Endothelial cell of umbilical vein (primary cell): ENCODE measurements around the gene TCHP. TPM values are rescaled to one million over a fixed set of nuclear protein-coding genes. Genes with fewer than 3 reads are reported as not detected.
A peak's percentile ranks its signal among the peaks of the same experiment; 100 is the strongest.
"Not testable (repeated sequence)": the region's sequence is repeated elsewhere in the genome, so short reads cannot be mapped to it uniquely, and the experiment has no call there.

ENCODE experiments used
- Bru-seq: library from RNA; stranded (reverse); fragments of 400-500 nt; gene quantifications from one replicate; lab custom pipeline; 2021; lab: Mats Ljungman, UMichigan
- BruChase-seq, 2 experiments: library from RNA; stranded (reverse); fragments of 400-500 nt; gene quantifications; one replicate each; lab custom pipeline; 2021; lab: Mats Ljungman, UMichigan
- BruUV-seq: library from RNA; stranded (reverse); fragments of 400-500 nt; replicated peaks from 2 replicates; lab custom pipeline; 2021; lab: Mats Ljungman, UMichigan
- CTCF ChIA-PET: fragments of 300-600, 350-600 bp; sonication (Branson Sonifier 250); formaldehyde crosslinking; loops from one replicate; lab custom pipeline; 2021; ENCODE audit warnings: antibody characterized with exemption, inconsistent platforms; lab: Charles Lee
- POLR2A ChIA-PET: fragments of 300-600, 350-600 bp; sonication (Branson Sonifier 250); formaldehyde crosslinking; loops from one replicate; lab custom pipeline; 2021; ENCODE audit warnings: antibody characterized with exemption, inconsistent platforms; lab: Charles Lee
- DNase-seq: peaks from one replicate; pipeline ENCODE4 v3.0.0-alpha.2; 2011; ENCODE audit warnings: low read depth, low spot score
- FAIRE-seq: peaks from 2 replicates; lab custom pipeline; 2011; peaks lifted over from hg19 to GRCh38; lab: Jason Lieb, UNC
- H2AFZ ChIP-seq: 2 replicates; pipeline ENCODE4 v1.6.0; 2012; ENCODE audit warnings: low read depth, low read length, control low read depth, inconsistent platforms
- H3K27ac ChIP-seq: 2 replicates; pipeline ENCODE4 v1.5.1; 2011; ENCODE audit warnings: low read depth, mild to moderate bottlenecking, control low read depth, low read length, moderate library complexity; ENCODE audit not compliant: insufficient read depth
- H3K27me3 ChIP-seq, 2 experiments: 2 replicates each; pipeline versions ENCODE4 v1.6.0 to v1.6.1; 2011; ENCODE audit warnings: low read length in 2 of 2, mixed read lengths in 1 of 2; ENCODE audit not compliant: control insufficient read depth in 2 of 2, insufficient read depth in 2 of 2
- H3K36me3 ChIP-seq, 2 experiments: 2 replicates in 1 of 2; 3 replicates in 1 of 2; pipeline ENCODE4 v1.5.1; 2011; ENCODE audit warnings: low read length in 2 of 2, mild to moderate bottlenecking in 1 of 2, moderate library complexity in 1 of 2; ENCODE audit not compliant: control insufficient read depth in 2 of 2, insufficient read depth in 2 of 2; ENCODE audit errors: extremely low read depth in 1 of 2
- H3K4me1 ChIP-seq: 3 replicates; pipeline ENCODE4 v1.5.1; 2011; ENCODE audit warnings: mild to moderate bottlenecking, low read length; ENCODE audit not compliant: control insufficient read depth, insufficient read depth; ENCODE audit errors: extremely low read depth
- H3K4me2 ChIP-seq: 2 replicates; pipeline ENCODE4 v1.6.1; 2011; ENCODE audit warnings: low read length, control low read depth, mixed read lengths; ENCODE audit not compliant: insufficient read depth
- H3K4me3 ChIP-seq, 3 experiments: fragments of 200-600 bp in 1 of 3; sonication (generic), shearing (Covaris generic) in 1 of 3; replicated peaks in 1 of 3; 2 replicates each; pipeline ENCODE4 v1.5.1; 2011 to 2016; ENCODE audit warnings: control low read depth in 3 of 3, low read length in 3 of 3, mild to moderate bottlenecking in 2 of 3, inconsistent platforms in 1 of 3, low read depth in 1 of 3, moderate library complexity in 1 of 3; ENCODE audit not compliant: insufficient read depth in 1 of 3
- H3K79me2 ChIP-seq: 2 replicates; pipeline ENCODE4 v1.6.0; 2012; ENCODE audit warnings: low read length, inconsistent platforms; ENCODE audit not compliant: control insufficient read depth, insufficient read depth
- H3K9ac ChIP-seq: replicated peaks from 2 replicates; pipeline ENCODE3; 2011; ENCODE audit warnings: low read length, control low read depth; ENCODE audit not compliant: insufficient read depth; ENCODE audit errors: extremely low read depth
- H3K9me1 ChIP-seq: replicated peaks from 3 replicates; pipeline ENCODE4 v1.6.0; 2011; ENCODE audit warnings: mild to moderate bottlenecking, low read length; ENCODE audit not compliant: control insufficient read depth, insufficient read depth; ENCODE audit errors: extremely low read depth
- H3K9me3 ChIP-seq: replicated peaks from 2 replicates; pipeline ENCODE4 v1.5.1; 2012; ENCODE audit warnings: low read length, inconsistent platforms; ENCODE audit not compliant: control insufficient read depth, insufficient read depth
- H4K20me1 ChIP-seq: replicated peaks from 2 replicates; pipeline ENCODE3; 2011; ENCODE audit warnings: mild to moderate bottlenecking, low read length; ENCODE audit not compliant: control insufficient read depth, insufficient read depth; ENCODE audit errors: extremely low read depth
- CTCF ChIP-seq, 2 donors: IDR thresholded peaks; 1 replicate in 1 of 2; 2 replicates in 1 of 2; pipeline ENCODE4 v1.5.1; 2011; ENCODE audit warnings: low read length in 2 of 2, mild to moderate bottlenecking in 2 of 2, moderate library complexity in 2 of 2, control low read depth in 1 of 2, inconsistent platforms in 1 of 2, low read depth in 1 of 2; ENCODE audit not compliant: insufficient read depth in 1 of 2; ENCODE audit errors: extremely low read depth in 1 of 2
- EZH2 ChIP-seq: IDR thresholded peaks from 2 replicates; pipeline ENCODE4 v1.6.1; 2012; ENCODE audit warnings: borderline replicate concordance, low read depth, mild to moderate bottlenecking, moderate library complexity, low read length, inconsistent platforms; ENCODE audit not compliant: severe bottlenecking
- GATA2 ChIP-seq: IDR thresholded peaks from 2 replicates; pipeline ENCODE4 v1.7.0; 2011; ENCODE audit warnings: low read depth, mild to moderate bottlenecking, moderate library complexity, mixed read lengths, low read length; ENCODE audit not compliant: insufficient read length, insufficient read depth
- MYC ChIP-seq: IDR thresholded peaks from one replicate; pipeline ENCODE4 v1.6.1; 2011; ENCODE audit warnings: mild to moderate bottlenecking, low read depth, low read length
- POLR2A ChIP-seq: IDR thresholded peaks from 2 replicates; pipeline ENCODE4 v1.6.1; 2012; ENCODE audit warnings: low read depth, mild to moderate bottlenecking, control low read depth, low read length
- POLR2AphosphoS5 ChIP-seq: IDR thresholded peaks from 2 replicates; pipeline ENCODE4 v1.6.1; 2012; ENCODE audit warnings: low read depth, mild to moderate bottlenecking, control low read depth, low read length, moderate library complexity; ENCODE audit not compliant: insufficient read depth
- dilution Hi-C: fragments of 300-500 bp; cut with MboI; formaldehyde crosslinking; loops from one replicate; pipeline ENCODE4 v1.15.0; 2019; ENCODE audit warnings: low sequenced_read_pairs; ENCODE audit not compliant: extremely low pct_ligation_motif_present
- intact Hi-C: fragments of 100-400 bp; cut with micrococcal nuclease; formaldehyde crosslinking; loops from one replicate; pipeline ENCODE4 v1.10.0; 2022
- long read RNA-seq: library from polyadenylated mRNA; stranded (forward); transcript quantifications from one replicate; pipeline ENCODE4 v2.0.0, GENCODE V29; 2021
- polyA minus RNA-seq, 3 experiments: library from RNA; depleted of rRNA, polyadenylated mRNA; stranded (reverse); fragments of >200 nt; gene quantifications; 1 replicate in 1 of 3; 2 replicates in 2 of 3; pipeline ENCODE4 v1.2.3, GENCODE V29; 2011
- polyA plus RNA-seq, 4 experiments: library from polyadenylated mRNA; depleted of rRNA in 3 of 4; stranded (reverse) in 3 of 4; unstranded in 1 of 4; fragments of >200 nt; gene quantifications; 2 replicates each; pipeline versions ENCODE4 v1.2.1 to v1.2.3, GENCODE V29; 2011 to 2012; ENCODE audit warnings: missing spikeins in 1 of 4
- total RNA-seq: library from RNA; stranded (reverse); gene quantifications from 2 replicates; pipeline ENCODE4 v1.2.3, GENCODE V29; 2021

TCHP gene, protein sequence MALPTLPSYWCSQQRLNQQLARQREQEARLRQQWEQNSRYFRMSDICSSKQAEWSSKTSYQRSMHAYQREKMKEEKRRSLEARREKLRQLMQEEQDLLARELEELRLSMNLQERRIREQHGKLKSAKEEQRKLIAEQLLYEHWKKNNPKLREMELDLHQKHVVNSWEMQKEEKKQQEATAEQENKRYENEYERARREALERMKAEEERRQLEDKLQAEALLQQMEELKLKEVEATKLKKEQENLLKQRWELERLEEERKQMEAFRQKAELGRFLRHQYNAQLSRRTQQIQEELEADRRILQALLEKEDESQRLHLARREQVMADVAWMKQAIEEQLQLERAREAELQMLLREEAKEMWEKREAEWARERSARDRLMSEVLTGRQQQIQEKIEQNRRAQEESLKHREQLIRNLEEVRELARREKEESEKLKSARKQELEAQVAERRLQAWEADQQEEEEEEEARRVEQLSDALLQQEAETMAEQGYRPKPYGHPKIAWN
- 24.3 and 26.0 TPM in 2 replicates for total RNA-seq
- 9.4 and 12.9 TPM in 2 replicates for polyA plus RNA-seq
- 12.1 and 12.5 TPM in 2 replicates for polyA plus RNA-seq (2011; cell fraction: cytosol; rRNA removed)
- polyA plus RNA-seq (2011; cell fraction: nucleus; rRNA removed), result 42.3 and 50.3 TPM in 2 replicates
- polyA plus RNA-seq (2012), result 18.5 and 20.5 TPM in 2 replicates
- polyA minus RNA-seq, result 8.3 and 13.2 TPM in 2 replicates
- 9.9 TPM for polyA minus RNA-seq (2011; cell fraction: cytosol; rRNA and poly(A)+ RNA removed)
- polyA minus RNA-seq (2011; cell fraction: nucleus; rRNA and poly(A)+ RNA removed), result 11.3 and 18.9 TPM in 2 replicates
- percentile 71 among the genes with signal in this experiment for Bru-seq, nascent RNA
- percentile 77 among the genes with signal in this experiment for BruChase-seq, experiment 1, labeled RNA remaining after a 6-hour chase
- BruChase-seq, experiment 2, labeled RNA remaining after a 2-hour chase, result percentile 81 among the genes with signal in this experiment
- long read RNA-seq, transcript TCHP-202 (13 exons, 3,090 nt), result major isoform, 43 of 64 reads
- long read RNA-seq, partial matches to known transcripts, result 3 of 64 reads
- long read RNA-seq, other reads (novel, unspliced or antisense), result 17 of 64 reads

GRCh38 chr12:109899783-109900751, at the start of gene TCHP:
Gene TCHP (plus strand): TSS chr12:109900274. CDS start chr12:109903027, 2,753 bp downstream.
- no peaks in the 10 kb centered on the region for H3K27me3 ChIP-seq
- peak; percentile 93 for DNase-seq
- H3K27ac ChIP-seq, result peak within 1 kb of the TSS; percentile 22
- H3K4me3 ChIP-seq, result peak within 1 kb of the TSS; percentile 24 to 86 (median 72)
- TSS peak; percentile 40 for BruUV-seq
- H3K79me2 ChIP-seq, result peaks cover 19% of the 10 kb centered on the region
- CTCF ChIA-PET, result interaction anchor here (0.9 to 3.7 kb wide), 9 partner anchors 10 to 64 kb away, joined by 3 to 20 read pairs (median 5); no protein-coding TSS in a partner anchor
- H2AFZ ChIP-seq, result peak within 1 kb of the TSS; percentile 69
- no peaks in the 10 kb centered on the region for H3K9me3 ChIP-seq
- intact Hi-C loops (loop anchor here (1.0 to 2.0 kb wide), 4 partner anchors 12 to 47 kb away; partner anchors contain the start of gene GLTP), dilution Hi-C loops (no loop called here)
- no peaks in the 10 kb centered on the region for H3K9me1 ChIP-seq
- H3K36me3 ChIP-seq, result peaks cover 12 to 13% of the 10 kb centered on the region in 2 experiments
- H3K4me2 ChIP-seq, result peak within 1 kb of the TSS; percentile 88
- POLR2A ChIA-PET, result interaction anchor here (0.6 to 1.2 kb wide), 2 partner anchors 11 to 156 kb away, joined by 3 read pairs; no protein-coding TSS in a partner anchor
- no peaks in the 10 kb centered on the region for H4K20me1 ChIP-seq
- peaks cover 8% of the 10 kb centered on the region for H3K4me1 ChIP-seq
- peak; percentile 98 for FAIRE-seq
- no peak for TF ChIP-seq EZH2
- TF ChIP-seq POLR2AphosphoS5, result peak; percentile 80
- peak; percentile 57 for TF ChIP-seq MYC
- TF ChIP-seq GATA2, result no peak
- peak; percentile 27 to 45 for TF ChIP-seq CTCF (IDR thresholded peaks at IDR 0.05; ENCODE audit: extremely low read depth in 1 of 2, insufficient read depth in 1 of 2, low read depth in 1 of 2, low read length in 2 of 2)
- TF ChIP-seq POLR2A, result peak; percentile 50
- peak within 1 kb of the TSS; percentile 76 for H3K9ac ChIP-seq

DNA sequence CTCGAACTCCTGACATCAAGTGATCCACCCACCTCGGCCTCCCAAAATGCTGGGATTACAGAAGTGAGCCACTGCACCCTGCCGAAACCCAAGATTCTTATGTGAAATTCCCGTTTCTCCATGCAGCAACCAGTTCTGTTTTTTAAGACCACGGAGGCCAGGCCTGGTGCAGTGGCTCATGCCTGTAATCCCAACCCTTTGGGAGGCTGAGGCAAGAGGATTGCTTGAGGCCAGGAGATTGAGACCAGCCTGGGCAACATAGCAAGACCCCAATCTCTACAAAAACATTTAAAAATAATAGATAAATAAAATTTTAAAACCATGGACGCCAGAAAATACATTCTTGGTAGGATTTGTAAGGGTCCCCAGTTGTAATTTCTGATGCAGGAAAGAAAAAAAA, 49.6 kb upstream of the TCHP start:
- H3K79me2 ChIP-seq, H3K4me1 ChIP-seq, H2AFZ ChIP-seq, dilution Hi-C loops, H4K20me1 ChIP-seq, DNase-seq, POLR2A ChIA-PET, H3K4me3 ChIP-seq, intact Hi-C loops, H3K9me3 ChIP-seq, H3K9me1 ChIP-seq, H3K9ac ChIP-seq, FAIRE-seq, H3K27me3 ChIP-seq, BruUV-seq, H3K4me2 ChIP-seq, H3K27ac ChIP-seq: not testable (repeated sequence)
- CTCF ChIA-PET, result interaction anchor here (6.1 kb wide), 1 partner anchor 78 kb away, joined by 147 read pairs; no protein-coding TSS in a partner anchor
- H3K36me3 ChIP-seq, result peaks cover 0 to 13% of the 10 kb centered on the region in 2 experiments
